HuH-7 (cell line): ENCODE measurements around the gene SHISA9.

Experiments used
- DNase-seq: peaks from one replicate; pipeline ENCODE4 v3.0.0; 2011; ENCODE audit warnings: low spot score

Gene SHISA9

GRCh38 chr16:13029786-13030185 is 128.4 kb downstream of the SHISA9 start:
- DNase-seq: no peak

DNA sequence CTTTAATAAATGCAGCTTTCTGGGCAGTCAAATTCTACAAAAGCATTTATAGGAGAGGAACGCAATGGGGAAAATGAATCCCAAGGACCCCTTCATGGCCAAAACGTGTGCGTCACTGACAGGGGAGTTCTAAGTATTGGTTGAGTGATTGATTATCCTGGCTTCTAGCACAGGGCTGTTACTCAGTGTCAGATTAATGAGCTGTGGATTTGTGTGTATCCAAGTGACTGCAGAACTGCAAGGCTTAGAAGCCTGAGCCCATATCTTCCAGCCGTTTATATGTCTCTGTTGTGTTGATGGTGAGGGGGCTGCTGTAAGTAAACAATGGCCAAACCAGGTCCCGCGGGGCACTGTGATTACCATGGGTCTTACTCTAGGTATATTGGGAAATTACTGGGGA is 129.4 kb downstream of the SHISA9 start:
- no peak for DNase-seq

DNA sequence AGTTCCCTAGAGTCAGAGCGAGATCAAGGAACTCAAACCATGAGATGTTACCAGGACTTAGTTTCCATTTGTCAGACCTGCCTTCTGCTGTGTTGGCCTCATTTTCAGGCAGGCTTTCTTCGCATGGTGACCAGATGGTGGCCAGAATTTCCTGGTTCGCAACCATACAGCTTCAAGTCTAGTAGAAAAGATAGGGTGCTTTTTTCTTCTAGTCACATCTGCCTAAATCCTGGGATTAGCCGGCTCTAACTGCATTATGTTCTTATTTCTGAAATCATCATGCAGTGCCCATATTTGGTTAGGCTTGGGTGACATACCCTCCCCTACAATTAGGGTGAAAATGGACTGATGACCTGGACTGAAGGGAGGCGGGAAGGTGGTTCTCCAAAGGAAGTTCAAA is 131.5 kb downstream of the SHISA9 start:
- DNase-seq: no peak

- peak; percentile 17 for DNase-seq
Observed at GRCh38 chr16:13036600-13036999, 135.2 kb downstream of the SHISA9 start.

DNA sequence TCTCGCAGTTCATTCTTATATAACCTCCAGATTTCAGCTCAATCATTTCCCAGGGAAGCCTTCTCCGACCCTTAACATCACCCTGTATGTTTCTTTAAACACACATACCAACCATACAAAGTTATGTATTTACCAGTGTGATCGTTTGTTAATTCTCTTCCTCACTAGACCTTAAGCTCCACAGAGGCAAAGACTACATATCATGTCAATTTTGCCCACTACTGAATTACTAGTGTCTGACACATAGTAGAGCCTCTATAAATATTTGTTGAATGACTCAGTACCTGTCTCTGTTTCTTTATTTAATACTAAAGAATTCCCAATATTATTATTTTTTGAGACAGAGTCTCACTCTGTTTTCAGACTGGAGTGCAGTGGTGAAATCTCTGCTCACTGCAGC is 137.2 kb downstream of the SHISA9 start:
- no peak for DNase-seq

DNA sequence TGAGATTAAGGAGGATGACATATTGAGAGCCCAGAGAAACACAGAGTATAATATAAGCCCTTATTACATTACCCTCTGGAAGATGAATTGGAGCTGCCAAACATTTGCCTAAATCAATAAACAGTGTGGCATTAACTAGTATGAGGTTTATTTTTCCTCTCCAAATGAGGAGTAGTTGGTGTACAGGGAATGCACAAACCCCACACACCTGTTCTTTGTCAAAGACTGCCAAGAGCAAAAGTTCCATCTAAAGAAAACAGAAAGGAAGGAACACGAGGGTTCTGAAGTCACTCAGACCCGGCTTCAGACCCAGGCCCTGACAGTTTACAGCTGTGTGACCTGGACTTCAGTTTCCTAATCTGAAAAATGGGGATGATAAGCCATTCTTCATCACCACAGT is 138.1 kb downstream of the SHISA9 start:
- no peak for DNase-seq

DNA sequence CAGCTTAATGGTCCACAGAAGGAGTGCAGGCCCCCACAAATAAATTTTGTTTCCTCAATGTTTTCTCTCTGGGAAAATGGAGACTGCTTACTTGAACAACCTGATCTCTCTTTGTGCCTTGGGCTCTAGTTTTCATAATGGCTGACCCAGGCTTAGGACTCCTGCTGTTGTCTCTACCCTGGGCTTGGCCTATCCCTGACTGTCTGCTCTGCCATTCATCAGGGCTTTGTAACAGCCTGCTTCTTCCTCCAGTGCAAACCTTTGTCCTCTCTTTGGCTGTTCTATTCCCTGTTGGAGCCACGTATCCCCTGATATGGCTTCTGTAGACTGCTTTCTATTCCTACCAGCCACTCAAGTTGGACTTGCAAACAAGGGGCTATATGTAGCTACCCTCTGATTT is 139.8 kb downstream of the SHISA9 start:
- no peak for DNase-seq

GRCh38 chr16:13041646-13042290 is 140.4 kb downstream of the SHISA9 start:
- no peak for DNase-seq

DNA sequence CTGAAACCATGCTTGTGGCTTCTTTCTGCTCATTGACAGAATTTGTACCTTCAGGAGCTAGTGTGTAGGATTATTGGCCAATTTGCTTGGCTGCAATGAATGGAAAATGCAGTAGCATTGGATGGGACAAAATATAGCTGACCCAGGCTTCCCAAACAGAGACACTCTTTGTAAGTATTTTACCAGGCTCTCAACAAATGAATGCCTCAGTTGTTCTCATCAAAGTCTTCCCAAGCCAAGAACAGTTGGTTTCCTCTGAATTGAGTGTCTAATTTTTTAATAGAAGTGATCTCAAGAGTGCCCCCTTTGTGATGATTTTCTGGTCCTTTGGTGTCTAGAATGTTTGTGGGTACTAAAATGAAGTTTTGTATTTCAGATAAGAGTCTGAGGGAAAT is 140.9 kb downstream of the SHISA9 start:
- no peak for DNase-seq

GRCh38 chr16:13046061-13046821 is 144.8 kb downstream of the SHISA9 start:
- DNase-seq: no peak

DNA sequence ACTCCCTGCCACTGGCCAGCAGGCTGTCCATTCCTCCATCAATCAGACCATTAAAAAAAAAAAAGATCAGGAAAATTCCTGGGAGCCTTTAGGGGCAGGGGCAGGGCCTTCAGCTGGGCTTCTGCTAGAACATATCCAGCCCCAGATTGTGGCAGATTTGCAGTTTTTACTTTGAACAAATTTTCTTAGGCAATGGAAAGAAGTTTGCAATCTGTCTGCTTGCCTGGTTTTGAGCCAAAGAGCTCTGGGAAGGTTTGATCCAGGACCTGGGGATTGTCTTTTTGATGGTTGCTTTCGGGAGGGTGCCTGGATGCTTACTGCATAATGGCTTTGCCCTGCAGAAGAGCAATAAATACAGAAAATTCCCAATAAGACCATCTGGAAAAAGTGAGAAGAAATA is 145.9 kb downstream of the SHISA9 start:
- no peak for DNase-seq

GRCh38 chr16:13049688-13050087 is 148.3 kb downstream of the SHISA9 start:
- no peak for DNase-seq

GRCh38 chr16:13052431-13052830 is 151.0 kb downstream of the SHISA9 start:
- no peak for DNase-seq

GRCh38 chr16:13055480-13055879 is 154.1 kb downstream of the SHISA9 start:
- no peak for DNase-seq

- DNase-seq: no peak
Observed at GRCh38 chr16:13056607-13057006, 155.2 kb downstream of the SHISA9 start.

- no peak for DNase-seq
Observed at GRCh38 chr16:13060932-13061331, 159.5 kb downstream of the SHISA9 start.

DNA sequence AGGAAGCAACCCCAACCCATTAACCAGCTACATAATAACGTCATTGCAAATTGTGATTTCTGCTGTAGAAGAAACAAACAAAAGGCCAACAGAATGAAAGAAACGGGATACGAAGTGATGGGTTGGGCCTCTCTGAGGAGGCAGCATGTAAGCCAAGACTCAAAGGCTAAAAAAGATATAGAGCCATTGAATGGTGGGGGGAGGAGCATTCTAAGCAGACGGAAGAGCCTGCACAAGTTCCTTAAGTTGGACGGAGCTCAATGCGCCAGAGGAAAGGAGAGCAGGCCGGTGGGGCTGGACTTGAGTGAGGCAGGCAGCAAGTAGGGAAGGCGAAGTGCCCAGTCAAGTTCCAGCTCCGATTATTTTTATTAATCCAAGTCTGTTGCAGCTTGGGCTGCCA is 160.3 kb downstream of the SHISA9 start:
- DNase-seq: no peak

DNA sequence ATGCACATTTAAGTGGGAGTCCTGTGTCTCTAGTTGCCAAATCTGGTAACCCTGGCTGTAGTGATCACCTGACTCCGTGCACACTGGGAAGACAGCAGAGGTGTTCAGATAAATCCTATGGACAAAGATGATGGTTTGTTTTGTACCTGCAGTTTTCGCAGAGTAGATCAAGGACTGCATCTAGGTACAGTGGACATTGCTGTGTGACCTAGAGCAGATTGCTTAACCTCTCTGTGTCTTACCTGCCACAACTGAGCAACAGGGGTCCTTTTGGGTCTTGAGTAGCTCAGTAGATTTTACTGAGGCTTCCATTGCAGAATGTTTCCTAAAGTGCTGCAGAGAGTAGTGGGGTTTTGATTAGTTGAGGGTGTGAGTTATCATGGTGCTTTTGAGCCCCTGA is 160.8 kb downstream of the SHISA9 start:
- no peak for DNase-seq

- DNase-seq: no peak
Observed at GRCh38 chr16:13063457-13063856, 162.1 kb downstream of the SHISA9 start.

- DNase-seq: no peak
Observed at GRCh38 chr16:13064821-13065220, 163.4 kb downstream of the SHISA9 start.

DNA sequence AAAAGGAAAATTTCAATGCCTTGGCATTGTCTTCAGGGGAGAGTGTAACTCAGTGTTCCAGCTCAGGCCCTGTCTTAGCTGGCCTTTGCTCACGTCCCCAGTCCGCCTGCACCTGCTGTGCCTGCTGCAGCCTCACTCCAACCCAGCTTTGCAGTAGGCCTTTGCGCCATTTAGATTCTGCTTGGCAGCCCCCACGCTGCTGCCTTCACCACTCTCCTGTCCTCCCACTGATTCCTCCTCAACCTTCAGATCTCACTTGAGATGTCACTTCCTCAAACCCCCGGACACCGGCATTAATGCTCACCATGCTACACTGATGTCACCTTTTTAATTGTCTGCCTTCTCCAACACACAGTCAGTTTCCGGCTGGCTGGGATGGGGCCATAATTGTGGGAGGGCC is 166.2 kb downstream of the SHISA9 start:
- no peak for DNase-seq

- no peak for DNase-seq
Observed at GRCh38 chr16:13068912-13069583, 167.7 kb downstream of the SHISA9 start.

DNA sequence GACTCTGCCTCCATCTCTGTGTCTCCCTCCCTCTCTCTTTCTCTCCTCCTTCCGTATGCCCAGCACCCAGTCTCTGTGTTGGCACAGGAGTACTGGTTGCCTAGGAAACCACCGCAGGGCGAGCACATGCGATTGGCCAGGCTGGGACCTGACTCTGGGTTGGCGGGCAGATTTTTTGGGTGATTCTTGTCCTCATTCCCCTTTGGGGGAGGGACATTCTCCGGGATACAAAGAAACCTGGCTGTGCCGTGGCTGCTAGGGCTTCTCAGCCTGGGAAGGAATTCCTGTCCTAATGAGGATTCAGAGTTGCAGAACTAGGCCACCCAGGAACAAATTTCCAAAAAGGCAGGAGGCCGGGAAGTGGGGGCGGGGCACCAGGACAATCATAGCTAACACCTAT is 168.9 kb downstream of the SHISA9 start:
- DNase-seq: no peak
